Stimulated activated CD4-positive, alpha-beta T cell treated with anti-CD3 and anti-CD28 coated beads, Interleukin-1b, Interleukin-23, amount 100 ng/mL, for 48 hours (primary cell): ENCODE measurements around the gene CNGB1.
"Not testable (repeated sequence)": the region's sequence is repeated elsewhere in the genome, so short reads cannot be mapped to it uniquely, and the experiment has no call there.

Experiments used
- DNase-seq: peaks from one replicate; pipeline ENCODE4 v3.0.0-alpha.2; 2020

Gene CNGB1

GRCh38 chr16:57950382-57950781 is 20.5 kb downstream of the CNGB1 start:
- no peak for DNase-seq

DNA sequence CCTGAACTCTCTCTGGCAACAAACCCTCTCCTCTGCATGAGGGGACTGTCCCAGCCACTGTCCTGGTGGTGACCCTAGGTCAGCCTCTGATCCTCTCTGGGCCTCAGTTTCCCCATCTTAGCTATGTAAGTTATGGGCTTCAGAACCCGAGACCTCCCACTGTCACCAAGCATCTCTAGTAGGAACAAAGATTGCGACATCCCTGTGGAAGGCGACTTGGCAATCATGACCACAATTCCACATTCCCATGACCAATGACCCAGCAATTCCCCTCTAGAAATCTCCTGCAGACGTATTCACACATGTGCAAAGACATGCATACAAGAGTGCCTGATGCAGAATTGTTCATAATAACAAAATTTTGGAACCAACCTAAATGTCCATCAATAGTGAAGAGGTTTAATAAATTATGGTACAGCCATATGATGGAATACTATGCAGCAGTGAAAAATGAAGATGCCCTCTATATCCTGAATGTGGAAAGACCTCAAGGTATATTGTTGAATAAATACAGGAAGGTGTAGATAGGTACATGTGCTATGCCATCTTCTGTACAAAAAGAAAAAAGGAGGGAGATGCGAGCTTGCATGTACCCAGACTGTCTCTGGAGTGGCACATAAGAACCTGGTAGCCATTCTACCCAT is 21.2 kb downstream of the CNGB1 start:
- DNase-seq: no peak

- no peak for DNase-seq
Measured at GRCh38 chr16:57949013-57949412, 21.9 kb downstream of the CNGB1 start.

DNA sequence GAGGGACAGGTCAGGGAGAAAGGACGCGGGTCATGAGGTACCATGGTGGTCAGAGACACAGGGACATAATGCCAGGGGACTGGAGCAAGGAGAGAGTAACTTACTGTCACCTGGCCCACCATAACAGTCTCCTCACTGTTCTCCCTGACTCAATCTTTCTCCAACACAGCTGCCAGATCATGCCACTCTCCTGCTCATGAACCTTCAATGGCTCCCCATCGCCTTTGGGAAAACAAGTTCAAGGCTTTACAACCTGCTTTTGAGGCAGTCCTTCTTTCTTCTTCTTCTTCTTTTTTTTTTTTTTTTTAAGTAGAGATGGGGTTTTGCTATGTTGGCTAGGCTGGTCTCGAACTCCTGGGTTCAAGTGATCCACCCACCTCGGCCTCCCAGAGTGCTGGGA is 22.9 kb downstream of the CNGB1 start:
- no peak for DNase-seq

GRCh38 chr16:57947261-57947660 is 23.7 kb downstream of the CNGB1 start:
- DNase-seq: no peak

- DNase-seq: no peak
Measured at GRCh38 chr16:57946181-57946801, 24.6 kb downstream of the CNGB1 start.

- no peak for DNase-seq
Measured at GRCh38 chr16:57945740-57946138, 25.2 kb downstream of the CNGB1 start.

GRCh38 chr16:57944970-57945739 is 25.8 kb downstream of the CNGB1 start:
- DNase-seq: no peak

DNA sequence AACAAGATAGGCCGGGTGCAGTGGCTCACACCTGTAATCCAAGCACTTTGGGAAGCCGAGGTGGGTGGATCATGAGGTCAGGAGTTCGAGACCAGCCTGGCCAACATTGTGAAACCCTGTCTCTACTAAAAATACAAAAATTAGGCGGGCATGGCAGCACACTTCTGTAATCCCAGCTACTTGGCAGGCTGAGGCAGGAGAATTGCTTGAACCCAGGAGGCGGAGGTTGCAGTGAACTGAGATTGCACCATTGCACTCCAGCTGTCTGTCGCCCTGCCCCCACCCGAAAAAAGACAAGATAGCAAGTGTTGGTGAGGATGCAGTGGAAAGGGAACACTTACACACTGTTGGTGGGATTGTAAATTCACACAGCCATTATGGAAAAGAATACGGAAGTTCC is 27.5 kb downstream of the CNGB1 start:
- DNase-seq: not testable (repeated sequence)

- DNase-seq: not testable (repeated sequence)
Measured at GRCh38 chr16:57941901-57942300, 29.0 kb downstream of the CNGB1 start.

GRCh38 chr16:57941016-57941664 is 29.8 kb downstream of the CNGB1 start:
- no peak for DNase-seq

- no peak for DNase-seq
Measured at GRCh38 chr16:57940382-57940966, 30.5 kb downstream of the CNGB1 start.

DNA sequence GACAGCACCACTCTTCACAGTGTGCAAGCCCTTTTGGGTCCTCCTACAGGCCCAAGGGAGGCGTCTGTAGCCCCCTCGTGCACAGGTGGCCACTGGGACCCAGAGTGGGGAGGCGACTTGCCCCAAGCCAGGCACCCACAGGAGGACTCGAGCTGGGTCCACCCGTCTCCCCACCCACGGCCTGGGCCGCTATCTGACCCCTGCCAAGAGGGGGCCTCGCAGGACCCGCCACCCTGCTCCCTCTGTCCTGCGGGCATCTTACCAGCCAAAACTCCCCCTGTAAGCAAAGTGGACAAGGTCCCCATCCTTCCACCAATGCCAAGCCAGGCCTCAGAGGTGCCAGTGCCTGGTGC is 31.1 kb downstream of the CNGB1 start:
- no peak for DNase-seq

DNA sequence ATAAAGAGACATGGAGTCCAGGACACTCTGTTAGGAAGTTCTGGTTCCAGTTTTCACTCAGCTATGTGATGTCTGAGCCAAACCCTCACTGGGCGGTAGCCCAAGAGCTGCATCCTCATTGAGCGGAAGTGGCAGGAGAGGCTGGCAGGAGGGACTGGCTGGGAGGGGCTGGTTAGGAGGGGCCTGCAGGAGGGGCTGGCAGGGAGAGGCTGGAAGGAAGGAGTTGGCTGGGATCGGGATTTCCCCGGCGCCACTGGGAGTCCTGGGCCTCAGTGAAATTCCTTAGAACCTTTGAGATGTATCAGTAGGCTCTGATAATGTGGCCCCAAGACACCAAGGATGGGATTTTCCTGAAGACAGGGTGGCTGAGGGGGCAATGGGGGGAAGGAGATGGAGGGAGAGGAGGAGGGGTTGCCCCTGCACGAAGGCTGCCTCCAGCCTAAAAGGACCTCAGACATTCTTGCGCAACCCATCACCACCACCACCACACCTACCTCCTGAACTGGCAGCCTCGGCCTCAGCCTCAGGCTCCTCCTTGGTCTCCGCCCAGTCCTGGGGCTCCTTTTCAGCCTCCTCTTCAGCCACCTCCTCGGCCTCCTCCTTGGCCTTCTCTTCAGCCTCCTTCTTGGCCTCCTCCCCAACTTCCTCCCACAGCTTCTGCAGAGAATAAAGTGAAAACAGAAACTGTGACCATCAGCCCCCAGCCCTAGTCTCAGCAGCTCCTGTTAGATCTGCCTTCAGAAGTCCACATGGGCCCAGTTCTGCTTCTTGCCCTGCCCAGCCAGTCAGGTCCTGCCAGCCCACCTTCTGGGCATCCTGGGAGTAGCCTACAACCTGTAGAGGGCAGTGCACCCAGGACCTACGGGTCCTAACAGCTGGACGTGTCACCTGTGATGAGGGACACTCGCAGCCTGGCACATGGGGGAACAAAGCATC is 31.7 kb downstream of the CNGB1 start:
- no peak for DNase-seq

DNA sequence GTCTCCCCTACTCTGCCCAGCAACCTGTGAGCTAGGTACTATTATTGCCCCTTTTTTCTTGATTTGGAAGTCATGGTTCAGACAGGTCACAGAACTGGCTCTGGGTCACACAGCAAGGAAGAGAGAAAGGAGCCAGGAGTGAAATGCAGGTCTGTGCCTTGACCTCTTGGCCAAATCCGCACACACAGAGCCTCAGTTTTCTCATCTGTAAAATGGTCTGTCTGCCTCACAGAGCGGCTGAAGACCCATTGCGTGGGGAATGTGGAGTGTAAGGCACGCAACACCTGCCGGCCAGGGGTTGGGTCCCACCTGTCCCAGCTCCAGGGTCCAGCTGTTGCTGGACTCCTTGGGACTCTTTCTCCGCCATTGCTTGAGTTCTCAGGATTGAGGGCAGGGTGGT is 32.4 kb downstream of the CNGB1 start:
- DNase-seq: no peak

GRCh38 chr16:57937861-57938260 is 33.1 kb downstream of the CNGB1 start:
- DNase-seq: no peak

GRCh38 chr16:57935904-57936303 is 35.0 kb downstream of the CNGB1 start:
- DNase-seq: no peak

DNA sequence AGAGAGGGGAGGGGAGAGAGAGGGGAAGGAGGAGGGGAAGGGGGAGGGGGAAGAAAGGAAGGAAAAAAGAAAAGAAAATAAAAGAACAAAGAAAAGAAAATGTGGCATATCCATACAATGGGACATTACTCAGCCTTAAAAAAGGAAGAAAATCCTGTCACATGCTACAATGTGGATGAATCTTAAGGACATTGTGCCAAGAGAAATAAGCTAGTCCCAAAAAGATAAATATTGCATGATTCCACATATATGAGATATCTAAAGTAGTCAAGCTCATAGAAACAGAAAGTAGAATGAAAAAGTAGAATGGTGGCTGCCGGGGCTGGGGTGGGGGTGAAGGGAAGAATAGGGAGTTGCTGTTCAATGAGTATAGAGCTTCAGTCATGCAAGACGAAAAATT is 40.4 kb downstream of the CNGB1 start:
- no peak for DNase-seq

GRCh38 chr16:57929250-57929649 is 41.7 kb downstream of the CNGB1 start:
- DNase-seq: no peak

DNA sequence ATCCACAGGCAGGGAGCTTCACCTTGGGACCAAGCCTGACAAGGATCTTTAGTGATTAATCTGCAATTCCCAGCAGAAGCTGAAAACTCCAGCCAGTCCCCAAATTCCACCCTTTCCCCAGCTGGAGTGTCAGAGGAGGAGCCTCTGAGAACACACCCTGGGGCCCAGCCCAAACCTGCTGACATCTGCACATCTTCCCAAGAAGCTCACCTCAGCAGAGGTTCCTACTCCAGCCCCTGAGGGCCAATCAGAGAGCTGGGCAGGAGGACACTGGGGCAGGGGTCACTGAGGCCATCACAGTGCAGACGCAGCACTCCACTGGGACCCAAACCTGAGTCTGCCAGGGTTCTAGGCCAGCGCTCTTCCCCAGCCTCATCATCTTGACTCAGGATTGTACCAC is 44.9 kb downstream of the CNGB1 start:
- no peak for DNase-seq

DNA sequence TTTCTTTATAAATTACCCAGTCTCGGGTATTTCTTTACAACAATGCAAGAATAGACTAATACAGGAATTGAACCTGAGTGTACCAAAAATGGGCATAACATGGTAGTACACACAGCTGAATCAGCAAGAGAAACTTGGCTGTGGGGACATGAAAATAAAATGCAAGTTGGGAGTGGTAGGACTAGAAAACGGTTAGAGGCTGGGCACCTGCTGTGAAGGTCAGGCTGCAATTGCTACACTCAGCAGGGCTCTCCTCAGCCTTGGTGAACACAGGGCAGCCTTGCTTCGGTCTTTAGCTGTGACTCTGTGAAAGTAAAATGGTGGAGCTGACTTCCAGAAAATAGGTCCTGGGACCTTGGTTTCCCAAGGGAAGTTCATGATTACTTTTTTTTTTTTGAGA is 45.6 kb downstream of the CNGB1 start:
- no peak for DNase-seq

DNA sequence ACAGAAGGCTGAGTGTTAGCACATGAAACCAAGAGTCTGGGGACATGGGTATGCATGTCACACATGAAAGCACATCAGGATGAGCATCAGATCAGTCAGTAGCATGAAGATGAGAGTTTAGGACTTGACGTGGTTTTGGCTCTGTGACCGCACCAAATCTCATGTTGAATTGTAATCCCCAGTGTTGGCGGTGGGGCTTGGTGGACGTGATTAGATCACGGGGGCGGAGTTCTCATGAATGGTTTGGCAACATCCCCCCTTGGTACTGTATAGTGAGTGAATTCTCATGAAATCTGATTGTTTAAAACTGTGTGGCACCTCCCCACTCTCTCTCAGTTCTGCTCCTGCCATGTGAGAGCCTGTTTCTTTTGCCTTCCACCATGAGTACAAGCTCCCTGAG is 46.4 kb downstream of the CNGB1 start:
- DNase-seq: no peak
